GM12878 (cell line): ENCODE measurements around the gene FN1.

ENCODE experiments used
- BACH1 ChIP-seq: fragments of 450-650 bp; IDR thresholded peaks from 2 replicates; pipeline ENCODE4 v1.6.1; 2017; ENCODE audit warnings: mild to moderate bottlenecking, borderline replicate concordance
- CREM ChIP-seq: IDR thresholded peaks from 2 replicates; pipeline ENCODE4 v1.6.1; 2014; ENCODE audit warnings: antibody characterized with exemption, low read depth
- CTCF ChIP-seq, 3 experiments: IDR thresholded peaks in 2 of 3; conservative IDR thresholded peaks in 1 of 3; 2 replicates each; pipeline ENCODE4 v1.5.1; 2011; ENCODE audit warnings: low read depth in 3 of 3, low read length in 3 of 3, mild to moderate bottlenecking in 3 of 3, control low read depth in 2 of 3, moderate library complexity in 2 of 3, inconsistent platforms in 1 of 3, mixed read lengths in 1 of 3; ENCODE audit not compliant: control insufficient read depth in 2 of 3, insufficient read depth in 1 of 3; ENCODE audit errors: extremely low read depth in 1 of 3
- EGR1 ChIP-seq, 2 experiments: IDR thresholded peaks; 1 replicate in 1 of 2; 2 replicates in 1 of 2; pipeline ENCODE4 v1.6.1; 2011 to 2012; ENCODE audit warnings: low read depth in 2 of 2, low read length in 2 of 2, borderline replicate concordance in 1 of 2, mild to moderate bottlenecking in 1 of 2, moderate library complexity in 1 of 2
- EZH2 ChIP-seq: IDR thresholded peaks from 2 replicates; pipeline ENCODE4 v1.6.1; 2012; ENCODE audit warnings: low read depth, mild to moderate bottlenecking, control low read depth, inconsistent platforms, low read length, borderline replicate concordance; ENCODE audit not compliant: control insufficient read depth
- IRF3 ChIP-seq: fragments of 450-650 bp; IDR thresholded peaks from 2 replicates; pipeline ENCODE4 v1.6.1; 2014; ENCODE audit warnings: mild to moderate bottlenecking
- POLR2A ChIP-seq: IDR thresholded peaks from 2 replicates; pipeline ENCODE4 v1.6.1; 2011; ENCODE audit warnings: low read depth, mild to moderate bottlenecking, low read length
- SIN3A ChIP-seq: IDR thresholded peaks from 2 replicates; pipeline ENCODE4 v1.6.1; 2012; ENCODE audit warnings: low read depth, low read length, improper control_type of control experiment
- SIX5 ChIP-seq: IDR thresholded peaks from 2 replicates; pipeline ENCODE4 v1.6.1; 2011; ENCODE audit warnings: mild to moderate bottlenecking, low read depth, low read length, moderate library complexity; ENCODE audit not compliant: severe bottlenecking
- SPI1 ChIP-seq: IDR thresholded peaks from 2 replicates; pipeline ENCODE4 v1.6.1; 2011; ENCODE audit warnings: low read depth, mild to moderate bottlenecking, low read length, moderate library complexity, borderline replicate concordance; ENCODE audit not compliant: insufficient read depth
- TAF1 ChIP-seq: IDR thresholded peaks from 2 replicates; pipeline ENCODE4 v1.6.1; 2011; ENCODE audit warnings: mild to moderate bottlenecking, low read depth, low read length, borderline replicate concordance
- USF1 ChIP-seq: IDR thresholded peaks from 2 replicates; pipeline ENCODE4 v1.6.1; 2011; ENCODE audit warnings: borderline replicate concordance, low read depth, mild to moderate bottlenecking, moderate library complexity, mixed read lengths, low read length; ENCODE audit not compliant: insufficient read depth; ENCODE audit errors: extremely low read length

GRCh38 chr2:215390550-215390913 is 45.3 kb downstream of the FN1 start:
- no peak for TF ChIP-seq CREM
- TF ChIP-seq EZH2: no peak
- TF ChIP-seq TAF1: no peak
- no peak for TF ChIP-seq USF1
- no peak for TF ChIP-seq IRF3
- TF ChIP-seq POLR2A: no peak
- TF ChIP-seq SPI1: no peak
- no peak for TF ChIP-seq CTCF (IDR thresholded peaks at IDR 0.05 in 2 of 3, conservative IDR thresholded peaks at IDR 0.05 in 1 of 3; ENCODE audit: control insufficient read depth in 2 of 3, extremely low read depth in 1 of 3, insufficient read depth in 1 of 3, low read depth in 3 of 3, low read length in 3 of 3)
- no peak for TF ChIP-seq SIX5
- no peak for TF ChIP-seq EGR1 (IDR thresholded peaks at IDR 0.05; ENCODE audit: borderline replicate concordance in 1 of 2, low read depth in 2 of 2, low read length in 2 of 2)
- no peak for TF ChIP-seq BACH1
- no peak for TF ChIP-seq SIN3A
